ENCODE measurements around the gene BRIP1.
A peak's percentile ranks its signal among the peaks of the same experiment; 100 is the strongest.
"Not testable (repeated sequence)": the region's sequence is repeated elsewhere in the genome, so short reads cannot be mapped to it uniquely, and the experiment has no call there.

Gene BRIP1

GRCh38 chr17:61868074-61868473, 4.7 kb upstream of the BRIP1 start:
- DNase-seq (ENCODE audit: extremely low spot score, insufficient read length, low read depth) (no peak), FAIRE-seq (no peak)

GRCh38 chr17:61867033-61867432, 3.7 kb upstream of the BRIP1 start:
- FAIRE-seq = no peak
- no peak for DNase-seq (ENCODE audit: extremely low spot score, insufficient read length, low read depth)

- DNase-seq (ENCODE audit: extremely low spot score, insufficient read length, low read depth) (no peak), FAIRE-seq (no peak)
These were observed 436 bp upstream of the BRIP1 start for GRCh38 chr17:61863801-61864126.

- FAIRE-seq (no peak), DNase-seq (ENCODE audit: extremely low spot score, insufficient read length, low read depth) (no peak)
These were observed 1.2 kb downstream of the BRIP1 start for GRCh38 chr17:61862105-61862574.

GRCh38 chr17:61860397-61860796, 2.9 kb downstream of the BRIP1 start:
- not testable (repeated sequence) for FAIRE-seq

GRCh38 chr17:61856035-61856434, 7.3 kb downstream of the BRIP1 start:
- FAIRE-seq (no peak), DNase-seq (ENCODE audit: extremely low spot score, insufficient read length, low read depth) (no peak)

More at GRCh38 chr17:61860397-61860796, 2.9 kb downstream of the BRIP1 start:
- not testable (repeated sequence) for DNase-seq (ENCODE audit: extremely low spot score, insufficient read length, low read depth)

- no peak for FAIRE-seq
- no peak for DNase-seq (ENCODE audit: extremely low spot score, insufficient read length, low read depth)
These were observed 10.5 kb downstream of the BRIP1 start for GRCh38 chr17:61852857-61853256.

- FAIRE-seq = no peak
These were observed 13.7 kb downstream of the BRIP1 start for GRCh38 chr17:61849674-61850073.

GRCh38 chr17:61848896-61849295, 14.4 kb downstream of the BRIP1 start:
- FAIRE-seq (no peak), DNase-seq (ENCODE audit: extremely low spot score, insufficient read length, low read depth) (no peak)

More at GRCh38 chr17:61849674-61850073, 13.7 kb downstream of the BRIP1 start:
- no peak for DNase-seq (ENCODE audit: extremely low spot score, insufficient read length, low read depth)

- FAIRE-seq (no peak), DNase-seq (ENCODE audit: extremely low spot score, insufficient read length, low read depth) (no peak)
These were observed 15.1 kb downstream of the BRIP1 start for GRCh38 chr17:61848247-61848646.

- DNase-seq (ENCODE audit: extremely low spot score, insufficient read length, low read depth) = no peak
These were observed 15.7 kb downstream of the BRIP1 start for GRCh38 chr17:61847659-61848058.

GRCh38 chr17:61846761-61847375, 16.5 kb downstream of the BRIP1 start:
- no peak for FAIRE-seq

More at GRCh38 chr17:61847659-61848058, 15.7 kb downstream of the BRIP1 start:
- no peak for FAIRE-seq

GRCh38 chr17:61846088-61846487, 17.2 kb downstream of the BRIP1 start:
- DNase-seq (ENCODE audit: extremely low spot score, insufficient read length, low read depth) = no peak
- FAIRE-seq = no peak

More at GRCh38 chr17:61846761-61847375, 16.5 kb downstream of the BRIP1 start:
- no peak for DNase-seq (ENCODE audit: extremely low spot score, insufficient read length, low read depth)

- DNase-seq (ENCODE audit: extremely low spot score, insufficient read length, low read depth) (no peak), FAIRE-seq (no peak)
These were observed 19.9 kb downstream of the BRIP1 start for GRCh38 chr17:61843435-61843834.

GRCh38 chr17:61842899-61843298, 20.4 kb downstream of the BRIP1 start:
- DNase-seq (ENCODE audit: extremely low spot score, insufficient read length, low read depth) (no peak), FAIRE-seq (no peak)

GRCh38 chr17:61839300-61839786, 24.0 kb downstream of the BRIP1 start:
- DNase-seq (ENCODE audit: extremely low spot score, insufficient read length, low read depth) = no peak
- no peak for FAIRE-seq

GRCh38 chr17:61837175-61838051, 25.9 kb downstream of the BRIP1 start:
- DNase-seq (ENCODE audit: extremely low spot score, insufficient read length, low read depth) = peak; percentile 17
- FAIRE-seq = peak; percentile 66

GRCh38 chr17:61836266-61837174, 26.8 kb downstream of the BRIP1 start:
- no peak for FAIRE-seq
- DNase-seq (ENCODE audit: extremely low spot score, insufficient read length, low read depth) = no peak

- FAIRE-seq (no peak), DNase-seq (ENCODE audit: extremely low spot score, insufficient read length, low read depth) (no peak)
These were observed 27.7 kb downstream of the BRIP1 start for GRCh38 chr17:61835606-61836005.

- FAIRE-seq = no peak
- no peak for DNase-seq (ENCODE audit: extremely low spot score, insufficient read length, low read depth)
These were observed 28.7 kb downstream of the BRIP1 start for GRCh38 chr17:61834610-61835009.
